ENCODE results near the gene ARL8A. TPM values are rescaled to one million over a fixed set of nuclear protein-coding genes. Genes with fewer than 3 reads are reported as not detected.

The ARL8A gene
- total RNA-seq, 2 experiments from 2014 or later: 25.1 to 44.6 TPM

DNA sequence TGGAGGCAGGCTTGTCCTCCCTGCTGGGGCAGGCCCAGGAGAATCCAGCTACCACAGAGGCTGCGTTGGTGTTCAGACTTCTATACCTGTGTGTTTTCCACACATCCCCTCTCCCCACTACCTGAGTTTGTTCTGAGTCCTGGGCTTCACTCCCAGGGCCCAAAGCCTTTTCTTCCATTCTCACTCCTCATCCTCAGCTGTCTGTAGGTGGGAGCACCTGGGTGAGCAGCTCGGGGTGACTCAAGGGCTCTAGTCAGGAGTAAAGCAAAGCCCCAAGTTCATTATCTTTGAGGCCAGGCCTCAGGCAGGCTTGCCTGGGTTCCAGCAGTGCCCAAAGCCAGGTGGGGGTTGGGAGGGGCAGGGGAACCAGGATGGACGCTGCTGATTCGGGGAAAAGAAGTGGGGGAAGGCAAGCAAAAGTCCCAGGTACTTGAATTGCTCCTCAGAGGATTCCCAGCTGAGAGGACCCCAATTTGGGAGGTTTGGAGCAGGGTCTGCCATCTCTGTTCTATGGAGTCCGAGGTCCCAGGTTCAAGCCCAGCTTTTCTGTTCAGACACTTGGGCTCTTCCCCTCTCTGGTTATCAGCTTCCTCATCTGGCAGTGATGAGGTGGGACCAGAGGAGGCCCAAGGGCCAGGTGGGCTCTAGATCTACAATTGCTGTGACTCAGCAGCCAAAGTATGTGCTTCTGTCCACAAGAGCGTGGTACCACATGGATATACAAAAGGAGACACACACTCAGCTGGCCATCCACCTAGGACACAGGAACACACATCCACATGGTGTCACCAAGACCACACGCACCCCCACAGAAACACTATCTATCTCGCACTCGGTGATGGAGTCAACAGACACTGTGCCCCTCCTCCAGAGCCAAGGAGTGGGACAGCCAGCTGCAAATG lies 21.7 kb upstream of the ARL8A start:
- TF ChIP-seq, protein P1, sequence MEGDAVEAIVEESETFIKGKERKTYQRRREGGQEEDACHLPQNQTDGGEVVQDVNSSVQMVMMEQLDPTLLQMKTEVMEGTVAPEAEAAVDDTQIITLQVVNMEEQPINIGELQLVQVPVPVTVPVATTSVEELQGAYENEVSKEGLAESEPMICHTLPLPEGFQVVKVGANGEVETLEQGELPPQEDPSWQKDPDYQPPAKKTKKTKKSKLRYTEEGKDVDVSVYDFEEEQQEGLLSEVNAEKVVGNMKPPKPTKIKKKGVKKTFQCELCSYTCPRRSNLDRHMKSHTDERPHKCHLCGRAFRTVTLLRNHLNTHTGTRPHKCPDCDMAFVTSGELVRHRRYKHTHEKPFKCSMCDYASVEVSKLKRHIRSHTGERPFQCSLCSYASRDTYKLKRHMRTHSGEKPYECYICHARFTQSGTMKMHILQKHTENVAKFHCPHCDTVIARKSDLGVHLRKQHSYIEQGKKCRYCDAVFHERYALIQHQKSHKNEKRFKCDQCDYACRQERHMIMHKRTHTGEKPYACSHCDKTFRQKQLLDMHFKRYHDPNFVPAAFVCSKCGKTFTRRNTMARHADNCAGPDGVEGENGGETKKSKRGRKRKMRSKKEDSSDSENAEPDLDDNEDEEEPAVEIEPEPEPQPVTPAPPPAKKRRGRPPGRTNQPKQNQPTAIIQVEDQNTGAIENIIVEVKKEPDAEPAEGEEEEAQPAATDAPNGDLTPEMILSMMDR (conservative IDR thresholded peaks at IDR 0.05; ENCODE audit: low read length): no peak
- TF ChIP-seq EZH2phosphoT487 (IDR thresholded peaks at IDR 0.05; ENCODE audit: borderline replicate concordance, low read depth, low read length): no peak
- Histone ChIP-seq H3K4me3 (ENCODE audit: low read depth, low read length, poor library complexity, severe bottlenecking) (no peak overlapping the region), H3K9me3 (ENCODE audit: low read length) (no peaks in the 10 kb centered on the region), H3K27ac (ENCODE audit: low read depth, low read length, poor library complexity, severe bottlenecking) (no peak overlapping the region), H3K79me2 (ENCODE audit: insufficient read depth, low read depth, low read length) (no peaks in the 10 kb centered on the region), H3K4me1 (ENCODE audit: insufficient read depth, low read length, poor library complexity, severe bottlenecking) (peaks cover 49% of the 10 kb centered on the region), H3K4me2 (ENCODE audit: low read length) (no peak overlapping the region), H3K36me3 (ENCODE audit: insufficient read depth, low read length) (no peaks in the 10 kb centered on the region), H4K20me1 (ENCODE audit: insufficient read depth, low read length) (no peaks in the 10 kb centered on the region), H2AFZ (ENCODE audit: low read length) (no peak overlapping the region), H3K9me2 (ENCODE audit: insufficient read depth, low read length) (no peaks in the 10 kb centered on the region)
- intact Hi-C loops (cut with micrococcal nuclease; ENCODE audit: unreplicated experiment): no loop called here
- ChIA-PET CTCF (ENCODE audit: unreplicated experiment) (no interaction called here), POLR2A (no interaction called here)
- no peak for DNase-seq (ENCODE audit: low spot score)
- no TSS peak for BruUV-seq (replicated peaks)

DNA sequence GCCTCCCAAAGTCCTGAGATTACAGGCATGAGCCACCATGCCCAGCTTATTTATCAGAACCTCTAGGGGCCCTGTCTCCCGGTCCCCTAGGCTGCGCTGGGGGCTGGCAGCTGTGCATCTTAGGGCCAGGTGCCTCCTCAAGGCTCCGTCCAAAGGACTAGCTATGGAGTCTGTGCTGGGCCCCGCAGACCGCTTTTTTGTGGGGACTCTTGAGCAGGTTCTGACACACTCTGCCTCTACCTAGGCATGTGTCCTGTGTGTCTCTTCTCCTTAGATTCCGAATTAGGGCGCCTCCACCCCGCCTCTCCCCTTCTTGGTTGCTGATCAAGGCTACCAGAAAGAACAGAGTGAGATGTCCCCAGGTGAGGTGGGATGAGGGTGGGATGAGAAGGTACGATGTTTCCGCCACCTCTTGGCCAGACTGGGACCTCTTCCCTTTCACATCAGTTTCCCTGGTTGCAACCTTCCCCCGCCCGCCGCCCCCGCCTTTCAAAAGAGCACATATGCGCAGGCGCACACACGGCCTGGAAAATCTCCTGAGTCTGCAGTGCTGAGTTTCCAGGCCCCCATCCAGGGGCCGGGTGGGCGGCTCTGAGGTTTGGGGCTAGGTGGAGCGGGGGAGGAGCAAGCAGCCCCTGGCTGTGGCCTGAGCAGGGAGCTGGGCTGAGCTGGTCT lies 20.9 kb upstream of the ARL8A start:
- no peaks in the 10 kb centered on the region for H3K36me3 ChIP-seq (ENCODE audit: insufficient read depth, low read length)
- ChIA-PET POLR2A (no interaction called here), CTCF (ENCODE audit: unreplicated experiment) (interaction anchor here (1.4 kb wide), 1 partner anchor 10 kb away, joined by 7 read pairs; no protein-coding TSS in a partner anchor)
- H3K79me2 ChIP-seq (ENCODE audit: insufficient read depth, low read depth, low read length): peaks cover 3% of the 10 kb centered on the region; the same call in 1 of the 2 replicates
- H3K4me3 ChIP-seq (ENCODE audit: low read depth, low read length, poor library complexity, severe bottlenecking): no peak overlapping the region
- no peaks in the 10 kb centered on the region for H3K9me2 ChIP-seq (ENCODE audit: insufficient read depth, low read length)
- intact Hi-C loops (cut with micrococcal nuclease; ENCODE audit: unreplicated experiment): no loop called here
- H3K9me3 ChIP-seq (ENCODE audit: low read length): no peaks in the 10 kb centered on the region
- BruUV-seq (replicated peaks): no TSS peak
- no peak overlapping the region for H2AFZ ChIP-seq (ENCODE audit: low read length)
- no peaks in the 10 kb centered on the region for H4K20me1 ChIP-seq (ENCODE audit: insufficient read depth, low read length)
- DNase-seq (ENCODE audit: low spot score): no peak
- no peak overlapping the region for H3K27ac ChIP-seq (ENCODE audit: low read depth, low read length, poor library complexity, severe bottlenecking)
- peaks cover 57% of the 10 kb centered on the region for H3K4me1 ChIP-seq (ENCODE audit: insufficient read depth, low read length, poor library complexity, severe bottlenecking)
- TF ChIP-seq, protein P1 (conservative IDR thresholded peaks at IDR 0.05; ENCODE audit: low read length): no peak
- TF ChIP-seq EZH2phosphoT487 (IDR thresholded peaks at IDR 0.05; ENCODE audit: borderline replicate concordance, low read depth, low read length): no peak
- peak overlapping the region; percentile 58 for H3K4me2 ChIP-seq (ENCODE audit: low read length)
